Fibroblast of lung (primary cell): Measurements from ENCODE around the gene NRP1. TPM values are rescaled to one million over a fixed set of nuclear protein-coding genes. Genes with fewer than 3 reads are reported as not detected.
A peak's percentile ranks its signal among the peaks of the same experiment; 100 is the strongest.

Experiments
- DNase-seq, 2 donors: peaks; one replicate each; pipeline versions ENCODE4 v3.0.0 to v3.0.0-alpha.2; 2010; ENCODE audit warnings: low read depth in 2 of 2
- H2AFZ ChIP-seq: 2 replicates; pipeline ENCODE4 v1.5.1; 2012; ENCODE audit warnings: low read length, control low read depth, inconsistent platforms
- H3K27ac ChIP-seq: 2 replicates; pipeline ENCODE4 v1.5.1; 2011; ENCODE audit warnings: low read length, control low read depth; ENCODE audit not compliant: insufficient read depth
- H3K27me3 ChIP-seq: 2 replicates; pipeline ENCODE4 v1.5.1; 2011; ENCODE audit warnings: mild to moderate bottlenecking, low read length; ENCODE audit not compliant: control insufficient read depth, insufficient read depth
- H3K36me3 ChIP-seq: 2 replicates; pipeline ENCODE4 v1.5.1; 2011; ENCODE audit warnings: low read length; ENCODE audit not compliant: control insufficient read depth, insufficient read depth
- H3K4me1 ChIP-seq: 2 replicates; pipeline ENCODE4 v1.5.1; 2011; ENCODE audit warnings: low read length; ENCODE audit not compliant: control insufficient read depth, insufficient read depth; ENCODE audit errors: extremely low read depth
- H3K4me2 ChIP-seq: 2 replicates; pipeline ENCODE4 v1.5.1; 2011; ENCODE audit warnings: low read length, control low read depth; ENCODE audit not compliant: insufficient read depth; ENCODE audit errors: extremely low read depth
- H3K4me3 ChIP-seq, 4 experiments: fragments of 200-600 bp in 1 of 4; sonication (generic) in 1 of 4; replicated peaks in 1 of 4; 2 replicates each; pipeline ENCODE4 v1.5.1; 2011 to 2016; ENCODE audit warnings: low read length in 4 of 4, low read depth in 3 of 4, mild to moderate bottlenecking in 3 of 4, control low read depth in 2 of 4, inconsistent platforms in 1 of 4, mixed read lengths in 1 of 4; ENCODE audit not compliant: insufficient read depth in 1 of 4; ENCODE audit errors: control extremely low read depth in 1 of 4
- H3K79me2 ChIP-seq: 2 replicates; pipeline ENCODE4 v1.5.1; 2012; ENCODE audit warnings: mild to moderate bottlenecking, low read length, inconsistent platforms; ENCODE audit not compliant: control insufficient read depth, insufficient read depth
- H3K9ac ChIP-seq: 2 replicates; pipeline ENCODE4 v1.5.1; 2011; ENCODE audit warnings: mild to moderate bottlenecking, low read length, control low read depth; ENCODE audit not compliant: insufficient read depth
- H3K9me3 ChIP-seq: 2 replicates; pipeline ENCODE4 v1.5.1; 2012; ENCODE audit warnings: low read depth, low read length; ENCODE audit not compliant: control insufficient read depth, insufficient read depth
- H4K20me1 ChIP-seq: 2 replicates; pipeline ENCODE4 v1.5.1; 2011; ENCODE audit warnings: low read length; ENCODE audit not compliant: control insufficient read depth, insufficient read depth; ENCODE audit errors: extremely low read depth
- EZH2 ChIP-seq: IDR thresholded peaks from 2 replicates; pipeline ENCODE4 v1.5.1; 2012; ENCODE audit warnings: low read length, control low read depth, mild to moderate bottlenecking; ENCODE audit errors: missing control alignments
- polyA plus RNA-seq, 2 donors: library from polyadenylated mRNA; depleted of rRNA in 1 of 2; stranded (reverse) in 1 of 2; unstranded in 1 of 2; fragments of >200 nt; gene quantifications; 2 replicates each; pipeline ENCODE4 v1.2.1, GENCODE V29; 2011 to 2012; ENCODE audit warnings: missing spikeins in 1 of 2
- total RNA-seq: library from RNA; depleted of rRNA; stranded (reverse); fragments of >200 nt; gene quantifications from 2 replicates; pipeline ENCODE4 v1.2.1, GENCODE V29; 2014
- TF ChIP-seq, protein P1 (sequence below), 2 donors: IDR thresholded peaks in 1 of 2; conservative IDR thresholded peaks in 1 of 2; 1 replicate in 1 of 2; 2 replicates in 1 of 2; pipeline ENCODE4 v1.5.1; 2011 to 2012; ENCODE audit warnings: low read length in 2 of 2, control low read depth in 1 of 2, inconsistent platforms in 1 of 2, low read depth in 1 of 2, mild to moderate bottlenecking in 1 of 2

NRP1 gene
- total and polyA plus RNA-seq, 2 donors (not counting 1 experiment from before 2014, with no cell fraction given), result 187 to 373 TPM

DNA sequence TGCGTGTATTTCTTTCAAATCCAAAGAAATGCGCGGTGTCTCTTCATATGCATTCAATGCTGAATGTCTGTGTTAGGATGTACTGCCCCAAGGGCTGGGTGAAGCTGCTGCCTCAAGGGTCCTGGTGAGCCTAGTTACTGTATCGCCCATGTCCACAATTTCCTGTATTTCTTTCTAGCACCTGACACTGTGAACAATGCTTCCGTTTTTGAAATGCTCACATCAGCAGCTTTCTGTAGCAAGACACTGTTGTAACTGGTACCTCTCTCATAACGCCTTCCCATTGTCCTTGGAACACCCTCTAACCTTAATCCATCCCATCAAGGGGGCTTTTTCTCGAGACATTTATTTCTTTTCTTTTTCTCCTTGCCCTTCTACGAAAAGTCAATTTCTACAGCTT lies 25.1 kb downstream of the NRP1 start:
- H3K27me3 ChIP-seq, result no peaks in the 10 kb centered on the region
- TF ChIP-seq EZH2, result no peak
- TF ChIP-seq, protein P1, sequence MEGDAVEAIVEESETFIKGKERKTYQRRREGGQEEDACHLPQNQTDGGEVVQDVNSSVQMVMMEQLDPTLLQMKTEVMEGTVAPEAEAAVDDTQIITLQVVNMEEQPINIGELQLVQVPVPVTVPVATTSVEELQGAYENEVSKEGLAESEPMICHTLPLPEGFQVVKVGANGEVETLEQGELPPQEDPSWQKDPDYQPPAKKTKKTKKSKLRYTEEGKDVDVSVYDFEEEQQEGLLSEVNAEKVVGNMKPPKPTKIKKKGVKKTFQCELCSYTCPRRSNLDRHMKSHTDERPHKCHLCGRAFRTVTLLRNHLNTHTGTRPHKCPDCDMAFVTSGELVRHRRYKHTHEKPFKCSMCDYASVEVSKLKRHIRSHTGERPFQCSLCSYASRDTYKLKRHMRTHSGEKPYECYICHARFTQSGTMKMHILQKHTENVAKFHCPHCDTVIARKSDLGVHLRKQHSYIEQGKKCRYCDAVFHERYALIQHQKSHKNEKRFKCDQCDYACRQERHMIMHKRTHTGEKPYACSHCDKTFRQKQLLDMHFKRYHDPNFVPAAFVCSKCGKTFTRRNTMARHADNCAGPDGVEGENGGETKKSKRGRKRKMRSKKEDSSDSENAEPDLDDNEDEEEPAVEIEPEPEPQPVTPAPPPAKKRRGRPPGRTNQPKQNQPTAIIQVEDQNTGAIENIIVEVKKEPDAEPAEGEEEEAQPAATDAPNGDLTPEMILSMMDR (conservative IDR thresholded peaks at IDR 0.05 in 1 of 2, IDR thresholded peaks at IDR 0.05 in 1 of 2; ENCODE audit: low read depth in 1 of 2, low read length in 2 of 2), result no peak
- H3K27ac ChIP-seq, result no peak overlapping the region
- H2AFZ ChIP-seq, result no peak overlapping the region
- no peak overlapping the region for H3K9ac ChIP-seq
- no peaks in the 10 kb centered on the region for H3K9me3 ChIP-seq
- no peak for DNase-seq
- no peak overlapping the region for H3K4me2 ChIP-seq
- H4K20me1 ChIP-seq, result peaks cover 2% of the 10 kb centered on the region
- no peaks in the 10 kb centered on the region for H3K36me3 ChIP-seq
- H3K4me1 ChIP-seq, result peaks cover 16% of the 10 kb centered on the region
- H3K79me2 ChIP-seq, result peaks cover 89% of the 10 kb centered on the region
- no peak overlapping the region for H3K4me3 ChIP-seq

DNA sequence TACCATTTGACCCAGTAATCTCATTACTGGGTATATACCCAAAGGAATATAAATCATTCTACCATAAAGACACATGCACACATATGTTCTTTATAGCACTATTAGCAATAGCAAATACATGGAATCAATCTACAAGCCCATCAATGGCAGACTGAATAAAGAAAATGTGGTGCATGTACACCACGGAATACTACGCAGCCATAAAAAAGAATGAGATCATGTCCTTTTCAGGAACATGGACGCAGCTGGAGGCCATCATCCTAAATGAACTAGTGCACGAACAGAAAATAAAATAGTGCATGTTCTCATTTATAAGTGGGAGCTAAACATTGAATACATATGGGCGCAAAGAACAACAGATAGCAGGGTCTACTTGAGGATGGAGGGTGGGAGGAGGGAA lies 26.6 kb downstream of the NRP1 start:
- H3K9ac ChIP-seq, result no peak overlapping the region
- H3K9me3 ChIP-seq, result no peaks in the 10 kb centered on the region
- no peaks in the 10 kb centered on the region for H3K36me3 ChIP-seq
- peaks cover 2% of the 10 kb centered on the region for H4K20me1 ChIP-seq
- H3K27ac ChIP-seq, result no peak overlapping the region
- H2AFZ ChIP-seq, result no peak overlapping the region
- H3K79me2 ChIP-seq, result peaks cover 89% of the 10 kb centered on the region
- no peak overlapping the region for H3K4me2 ChIP-seq
- DNase-seq, result no peak
- peaks cover 19% of the 10 kb centered on the region for H3K4me1 ChIP-seq
- no peaks in the 10 kb centered on the region for H3K27me3 ChIP-seq
- TF ChIP-seq, protein P1 (conservative IDR thresholded peaks at IDR 0.05 in 1 of 2, IDR thresholded peaks at IDR 0.05 in 1 of 2; ENCODE audit: low read depth in 1 of 2, low read length in 2 of 2), result no peak
- TF ChIP-seq EZH2, result no peak
- H3K4me3 ChIP-seq, result no peak overlapping the region

DNA sequence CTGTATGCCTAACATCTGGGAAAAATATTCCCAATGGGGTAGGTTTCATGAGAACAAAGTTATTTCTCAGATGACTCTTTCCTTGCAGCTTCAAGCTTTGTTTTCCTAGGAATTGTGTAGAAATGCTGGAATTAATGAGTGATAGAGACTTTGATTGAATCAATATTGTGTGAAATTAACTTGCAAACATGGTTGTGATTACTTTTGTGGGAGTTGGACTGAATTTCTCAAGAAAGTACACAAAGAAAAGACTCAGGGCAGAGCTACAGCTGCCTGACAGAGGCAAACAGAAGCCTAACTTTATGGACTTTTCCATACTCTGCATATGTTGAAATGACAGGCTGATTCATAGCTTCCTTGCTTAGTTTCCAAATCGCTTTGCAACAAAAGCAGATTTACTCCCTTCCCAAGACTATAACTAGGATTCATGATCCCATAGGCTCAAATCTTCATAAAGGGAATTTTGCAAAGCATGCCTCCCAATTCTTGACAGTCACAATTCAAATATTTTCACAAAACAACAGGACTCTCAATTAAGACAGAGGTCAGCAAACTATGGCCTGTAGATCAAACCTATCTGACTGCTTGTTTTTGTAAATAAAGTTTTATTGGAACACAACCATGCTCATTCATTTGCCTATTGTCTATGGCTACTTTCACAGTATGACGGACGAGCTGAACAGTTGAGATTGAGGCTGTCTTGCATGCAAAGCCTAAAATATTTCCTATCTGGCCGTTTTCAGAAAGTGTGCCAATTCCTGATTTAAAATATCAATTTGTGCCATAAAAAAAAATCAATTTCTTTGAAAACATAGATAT lies 27.6 kb downstream of the NRP1 start:
- Histone ChIP-seq H2AFZ (no peak overlapping the region), H3K9ac (no peak overlapping the region), H3K36me3 (no peaks in the 10 kb centered on the region), H3K27me3 (no peaks in the 10 kb centered on the region), H3K4me2 (peak overlapping the region; percentile 38), H3K27ac (peak overlapping the region; percentile 39), H3K4me1 (peaks cover 19% of the 10 kb centered on the region), H4K20me1 (peaks cover 2% of the 10 kb centered on the region), H3K79me2 (peaks cover 89% of the 10 kb centered on the region), H3K4me3 (no peak overlapping the region), H3K9me3 (no peaks in the 10 kb centered on the region)
- DNase-seq, result peak; percentile 44 to 89
- no peak for TF ChIP-seq EZH2
- TF ChIP-seq, protein P1 (conservative IDR thresholded peaks at IDR 0.05 in 1 of 2, IDR thresholded peaks at IDR 0.05 in 1 of 2; ENCODE audit: low read depth in 1 of 2, low read length in 2 of 2), result no peak
